Measurements from ENCODE around the gene ANO1. TPM values are rescaled to one million over a fixed set of nuclear protein-coding genes. Genes with fewer than 3 reads are reported as not detected.

The ANO1 gene
- total and polyA plus RNA-seq, 12 donors: 0.67 to 6.7 (median 2.2) TPM

- WGBS, 4 donors: 67 to 76% (median 73%) methylated on average over 6 of the region's 6 CpGs
- no peak overlapping the region for H3K27ac ChIP-seq
- H3K36me3 ChIP-seq (replicated peaks in 1 of 2): no peaks in the 10 kb centered on the region
- no peaks in the 10 kb centered on the region for H3K27me3 ChIP-seq
- intact Hi-C loops (cut with DNase I): no loop called here
- no peak for TF ChIP-seq POLR2A (IDR thresholded peaks at IDR 0.05)
- TF ChIP-seq CTCF (IDR thresholded peaks at IDR 0.05): no peak
- H3K4me3 ChIP-seq: no peak overlapping the region
- H3K4me1 ChIP-seq (replicated peaks in 1 of 2): no peaks in the 10 kb centered on the region
- DNase-seq: no peak
- no peaks in the 10 kb centered on the region for H3K9me3 ChIP-seq (replicated peaks in 1 of 3)
These were observed 49.7 kb downstream of the ANO1 start for GRCh38 chr11:70127653-70128434.

- Histone ChIP-seq H3K4me1 (replicated peaks in 1 of 2) (no peaks in the 10 kb centered on the region), H3K27me3 (no peaks in the 10 kb centered on the region), H3K27ac (no peak overlapping the region), H3K36me3 (replicated peaks in 1 of 2) (no peaks in the 10 kb centered on the region), H3K9me3 (replicated peaks in 1 of 3) (no peaks in the 10 kb centered on the region), H3K4me3 (no peak overlapping the region)
- 82 to 85% (median 83%) methylated on average over 6 to 14 of the region's 14 CpGs for WGBS, 4 donors
- TF ChIP-seq CTCF (IDR thresholded peaks at IDR 0.05): no peak
- TF ChIP-seq POLR2A (IDR thresholded peaks at IDR 0.05): no peak
- DNase-seq: no peak
- intact Hi-C loops (cut with DNase I): no loop called here
These were observed 50.4 kb downstream of the ANO1 start for GRCh38 chr11:70128435-70128906.

GRCh38 chr11:70129051-70129592 is 51.0 kb downstream of the ANO1 start:
- H3K27me3 ChIP-seq: no peaks in the 10 kb centered on the region
- no peak overlapping the region for H3K4me3 ChIP-seq
- H3K36me3 ChIP-seq (replicated peaks in 1 of 2): no peaks in the 10 kb centered on the region
- TF ChIP-seq POLR2A (IDR thresholded peaks at IDR 0.05): no peak
- no peak for TF ChIP-seq CTCF (IDR thresholded peaks at IDR 0.05)
- H3K9me3 ChIP-seq (replicated peaks in 1 of 3): no peaks in the 10 kb centered on the region
- H3K27ac ChIP-seq: no peak overlapping the region
- no peak for DNase-seq
- intact Hi-C loops (cut with DNase I): no loop called here
- WGBS, 4 donors: 62 to 77% (median 67%) methylated on average over 15 to 17 of the region's 17 CpGs
- no peaks in the 10 kb centered on the region for H3K4me1 ChIP-seq (replicated peaks in 1 of 2)

GRCh38 chr11:70130636-70131035 is 52.5 kb downstream of the ANO1 start:
- intact Hi-C loops (cut with DNase I): no loop called here
- Histone ChIP-seq H3K9me3 (replicated peaks in 1 of 3) (no peaks in the 10 kb centered on the region), H3K27me3 (no peaks in the 10 kb centered on the region), H3K27ac (no peak overlapping the region), H3K36me3 (replicated peaks in 1 of 2) (no peaks in the 10 kb centered on the region), H3K4me3 (no peak overlapping the region), H3K4me1 (replicated peaks in 1 of 2) (no peaks in the 10 kb centered on the region)
- TF ChIP-seq CTCF (IDR thresholded peaks at IDR 0.05): no peak
- TF ChIP-seq POLR2A (IDR thresholded peaks at IDR 0.05): no peak
- no peak for DNase-seq
- WGBS, 4 donors: 84 to 93% (median 89%) methylated on average over 10 to 14 of the region's 14 CpGs
